Measurements from ENCODE around the gene SLC6A11.

SLC6A11 gene

DNA sequence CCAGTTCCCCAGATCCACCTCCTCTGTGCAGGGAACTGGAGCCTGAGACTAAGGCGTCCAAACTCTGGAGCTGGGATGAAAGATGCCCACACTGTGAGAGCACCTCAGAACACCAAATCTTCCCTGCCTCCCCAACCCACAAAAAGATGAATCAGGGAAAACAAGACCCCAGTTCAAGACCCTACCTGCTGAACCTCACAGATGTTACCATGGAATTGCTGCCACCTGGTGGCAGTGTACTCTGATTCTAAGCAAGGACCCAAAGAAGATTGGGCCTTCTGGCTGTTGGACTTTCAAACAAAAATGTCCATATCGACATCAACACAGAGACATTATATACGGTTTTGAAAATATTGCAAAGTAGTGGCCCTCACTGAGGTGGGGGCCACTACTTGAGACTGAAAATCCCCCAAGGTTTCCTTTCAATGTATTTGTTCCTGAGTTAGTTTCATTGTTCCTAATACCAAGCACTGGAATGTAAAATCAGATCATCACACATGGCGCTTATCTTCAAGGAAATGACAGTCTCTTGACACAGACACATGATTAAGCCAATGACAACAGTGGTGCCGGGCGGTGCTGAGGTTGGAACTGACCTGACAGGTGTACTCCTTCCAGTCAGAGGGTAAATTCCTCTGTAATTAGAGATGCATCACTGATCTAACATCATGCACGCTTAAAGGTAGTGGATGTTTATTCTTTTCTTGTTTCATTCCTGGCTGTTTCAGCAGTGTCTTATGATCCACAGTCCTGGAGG is 67.6 kb downstream of the SLC6A11 start:
- DNase-seq (ENCODE audit: low read depth in 4 of 4, low spot score in 1 of 4): peak in 1 of 4 experiments; percentile 1

DNA sequence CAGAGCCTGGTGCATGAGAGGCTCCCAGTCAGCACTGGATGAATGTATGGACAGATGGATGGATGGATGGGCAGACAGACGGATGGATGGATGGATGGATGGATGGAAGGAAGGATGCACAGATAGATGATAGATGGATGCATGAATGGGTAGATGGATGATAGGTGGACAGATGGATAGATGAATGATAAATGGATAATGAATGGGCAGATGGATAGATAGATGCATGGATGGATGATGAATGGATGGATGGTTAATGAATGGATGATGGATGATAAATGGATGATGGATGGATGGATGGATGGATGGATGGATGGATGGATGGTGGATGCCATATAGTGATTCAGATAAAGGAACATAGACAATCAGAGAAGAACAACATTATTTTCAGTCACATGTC is 71.0 kb downstream of the SLC6A11 start:
- DNase-seq (ENCODE audit: low read depth in 4 of 4, low spot score in 1 of 4): no peak

DNA sequence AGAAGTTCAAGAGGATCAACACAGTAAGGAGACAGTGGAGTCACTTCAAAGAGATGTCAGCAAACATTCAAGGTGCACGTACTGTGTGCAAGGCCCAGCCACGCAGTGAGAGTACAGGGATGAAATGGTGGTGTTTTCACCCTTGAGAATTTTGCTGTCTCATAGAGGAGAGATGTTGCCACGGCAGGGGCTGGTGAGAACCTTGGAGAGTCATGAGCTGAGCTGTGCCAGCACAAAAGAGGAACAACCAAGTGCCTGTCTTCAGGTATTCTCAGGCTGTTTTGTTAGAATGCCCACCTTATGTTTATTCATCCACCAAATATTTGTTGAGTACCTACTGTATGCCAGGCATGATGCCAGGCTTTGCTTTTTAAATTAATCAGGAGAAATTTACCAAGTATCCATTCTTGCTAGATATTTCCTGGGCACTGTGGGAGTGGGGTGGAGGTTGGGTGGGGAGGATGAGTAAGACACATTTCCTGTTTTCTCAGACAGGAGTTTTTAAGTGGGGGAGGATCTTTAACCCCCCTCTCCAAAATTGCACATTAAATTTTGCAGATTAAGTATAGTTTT is 72.6 kb downstream of the SLC6A11 start:
- DNase-seq (ENCODE audit: low read depth in 4 of 4, low spot score in 1 of 4): no peak

DNA sequence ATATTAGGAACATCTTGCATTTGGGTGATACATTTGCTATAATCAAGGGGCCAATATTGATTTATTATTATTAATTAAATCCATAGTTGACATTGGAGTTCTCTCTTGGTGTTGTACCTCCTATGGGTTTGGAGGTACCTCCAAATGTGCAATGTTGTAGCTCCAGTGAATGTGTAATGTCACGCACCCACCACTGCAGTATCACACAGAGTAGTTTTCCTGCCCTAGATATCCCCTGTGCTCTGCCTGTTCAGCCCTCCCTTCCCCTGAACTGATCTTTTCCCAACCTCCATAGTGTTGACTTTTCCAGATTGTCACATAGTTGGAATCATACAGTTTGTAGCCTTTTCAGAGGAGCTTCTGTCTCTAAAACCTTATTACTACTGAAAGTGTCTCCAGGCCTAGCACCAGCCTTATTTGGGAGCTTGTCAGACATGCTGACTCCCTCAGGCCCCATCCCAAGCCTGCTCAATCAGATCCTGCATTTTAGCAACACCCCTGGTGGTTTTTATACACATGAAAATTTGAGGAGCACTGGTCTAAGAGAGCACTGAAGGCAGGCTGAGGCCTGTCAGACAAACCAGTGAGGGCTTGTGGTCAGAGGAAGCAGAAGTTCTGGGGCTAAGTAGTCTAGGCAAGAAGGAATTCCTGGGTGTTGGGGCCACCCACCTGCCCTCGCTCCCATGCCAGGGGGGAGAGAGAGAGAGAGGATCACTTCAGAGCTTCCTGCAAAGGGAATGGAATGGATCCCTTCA is 73.4 kb downstream of the SLC6A11 start:
- no peak for DNase-seq (ENCODE audit: low read depth in 4 of 4, low spot score in 1 of 4)

DNA sequence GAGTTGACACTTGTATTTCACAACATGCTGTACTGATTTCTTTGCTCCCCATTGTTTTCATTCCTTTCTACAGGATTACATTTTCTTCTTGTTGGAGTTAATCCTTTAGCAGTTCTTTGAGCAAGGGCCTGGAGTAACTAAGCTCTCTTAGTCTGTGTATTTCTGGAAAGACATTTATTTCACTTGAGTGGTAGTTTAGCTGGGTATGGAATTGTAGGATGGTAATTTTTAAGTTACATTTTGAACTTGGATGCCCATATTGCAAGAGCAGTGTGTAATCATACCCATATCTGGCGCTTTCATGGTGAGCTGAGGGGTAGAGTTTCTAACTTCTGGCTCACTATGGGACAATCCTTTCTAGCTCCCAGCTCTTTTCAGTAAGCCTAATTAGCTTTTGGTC is 74.6 kb downstream of the SLC6A11 start:
- DNase-seq (ENCODE audit: low read depth in 4 of 4, low spot score in 1 of 4): no peak

DNA sequence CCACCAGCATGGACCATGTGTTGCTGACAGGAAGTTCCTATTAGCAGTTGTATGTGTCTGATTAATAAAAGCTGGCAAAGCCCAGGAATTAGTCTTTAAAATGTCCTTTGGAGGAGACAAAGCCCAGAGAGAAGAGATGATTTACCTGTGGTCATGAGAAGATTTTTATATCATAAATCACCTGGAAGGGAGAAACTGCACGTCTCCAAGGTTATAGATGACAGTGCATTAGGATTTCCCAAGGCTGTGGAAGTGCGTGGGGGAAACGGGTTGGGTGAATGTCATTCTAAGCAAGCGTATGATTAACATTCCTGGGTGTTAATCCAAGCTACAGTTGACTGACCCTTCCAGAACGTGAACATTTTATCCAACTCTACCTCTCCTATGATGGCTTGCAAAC is 76.6 kb downstream of the SLC6A11 start:
- no peak for DNase-seq (ENCODE audit: low read depth in 4 of 4, low spot score in 1 of 4)

DNA sequence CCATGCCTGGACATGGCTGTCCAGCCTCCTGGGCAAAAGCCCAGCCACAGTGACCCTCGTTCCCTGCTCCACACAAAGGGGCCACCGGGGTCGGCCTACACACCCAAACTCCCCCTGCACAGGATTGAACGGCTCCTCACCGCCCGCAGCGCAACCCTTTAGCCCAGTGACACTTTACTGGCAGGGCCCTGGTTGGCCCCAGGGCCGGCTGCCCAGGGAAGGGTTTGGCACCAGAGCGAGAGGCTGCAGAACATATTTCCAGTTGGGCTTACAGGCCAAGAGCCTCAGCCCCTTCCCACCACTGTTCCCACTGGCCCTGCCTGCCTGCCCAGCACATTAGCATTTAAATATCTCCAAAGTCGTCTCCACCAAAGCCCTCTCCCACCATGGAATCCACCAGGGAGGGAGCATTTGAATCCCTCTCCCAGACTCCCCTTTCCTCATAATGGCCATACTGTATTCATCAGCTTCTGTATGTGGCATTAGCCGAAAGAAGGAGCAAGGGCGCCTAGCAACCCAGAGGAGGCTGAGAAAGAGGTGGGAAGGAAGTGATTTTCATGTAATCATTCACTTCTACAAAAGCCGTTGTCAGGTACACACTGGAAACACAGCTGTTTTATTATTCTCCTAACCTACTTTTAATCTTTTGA is 85.4 kb downstream of the SLC6A11 start:
- no peak for DNase-seq (ENCODE audit: low read depth in 4 of 4, low spot score in 1 of 4)

DNA sequence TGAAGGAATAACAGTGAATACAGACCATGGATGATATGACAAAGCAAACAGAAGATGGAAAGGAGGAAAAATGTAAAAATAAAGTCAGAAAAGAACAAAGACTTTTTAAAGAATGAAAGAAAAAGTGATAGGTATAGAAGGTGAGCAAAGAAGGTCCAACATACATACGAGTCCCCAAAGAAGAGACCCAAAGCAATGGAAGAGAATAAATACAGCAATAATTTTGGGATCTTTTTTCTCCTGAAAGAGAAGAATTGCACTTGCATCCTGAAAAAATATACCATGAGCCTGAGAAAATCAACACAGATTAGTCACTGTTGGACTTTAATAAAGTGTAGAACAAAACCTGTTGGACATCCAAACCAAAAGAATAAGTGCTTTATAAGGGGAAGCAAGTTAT is 91.2 kb downstream of the SLC6A11 start:
- no peak for DNase-seq (ENCODE audit: low read depth in 4 of 4, low spot score in 1 of 4)

DNA sequence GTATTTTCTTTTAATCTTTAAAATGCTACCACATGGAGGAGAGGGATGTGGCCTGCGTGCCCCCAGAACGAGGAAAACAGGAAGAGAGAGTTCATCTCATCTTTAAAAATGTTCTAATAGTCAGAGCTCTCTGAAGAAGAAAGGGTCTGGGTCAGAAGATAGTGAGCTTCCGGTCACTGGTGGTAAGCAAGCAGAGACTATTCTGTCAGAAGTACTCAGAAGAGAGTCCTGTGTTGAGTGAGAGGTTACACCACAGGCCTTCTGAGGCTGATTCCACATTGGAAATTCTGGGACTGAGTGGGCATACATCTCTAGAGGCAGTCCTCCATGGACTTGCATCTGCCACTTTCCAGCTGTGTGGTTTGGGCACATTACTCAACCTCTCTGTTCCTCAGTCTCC is 94.3 kb downstream of the SLC6A11 start:
- DNase-seq (ENCODE audit: low read depth in 4 of 4, low spot score in 1 of 4): no peak

DNA sequence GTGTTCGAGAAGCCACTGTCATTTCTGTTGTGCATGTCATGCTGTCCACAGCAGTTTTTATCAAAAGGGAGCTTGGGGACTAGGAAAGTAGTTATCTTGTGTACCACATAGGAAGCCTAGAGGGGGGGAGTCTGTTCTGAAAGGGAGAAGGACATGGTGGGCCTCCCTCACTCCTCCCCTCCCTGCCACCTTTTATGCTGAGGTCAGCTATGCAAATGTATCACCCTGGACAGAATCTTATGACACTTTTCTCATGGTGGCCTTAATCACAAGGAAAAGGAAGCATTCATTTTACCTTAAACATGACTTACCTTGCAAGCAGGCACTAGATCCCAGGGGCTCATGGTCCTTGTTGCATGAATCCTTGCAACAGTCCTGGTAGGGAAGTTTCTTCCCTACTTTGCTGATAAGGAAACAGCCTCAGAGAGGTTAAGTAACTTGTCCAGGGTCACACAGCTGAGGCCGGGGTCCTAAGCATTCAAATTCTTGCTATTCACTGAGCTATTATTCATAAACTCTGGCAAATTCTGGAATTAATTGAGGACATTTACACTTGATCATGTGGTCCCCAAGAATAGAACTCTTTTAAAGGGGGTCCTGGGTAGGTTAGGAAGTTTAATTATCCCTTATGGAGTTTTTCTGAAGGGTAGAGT is 95.4 kb downstream of the SLC6A11 start:
- DNase-seq (ENCODE audit: low read depth in 4 of 4, low spot score in 1 of 4): no peak

DNA sequence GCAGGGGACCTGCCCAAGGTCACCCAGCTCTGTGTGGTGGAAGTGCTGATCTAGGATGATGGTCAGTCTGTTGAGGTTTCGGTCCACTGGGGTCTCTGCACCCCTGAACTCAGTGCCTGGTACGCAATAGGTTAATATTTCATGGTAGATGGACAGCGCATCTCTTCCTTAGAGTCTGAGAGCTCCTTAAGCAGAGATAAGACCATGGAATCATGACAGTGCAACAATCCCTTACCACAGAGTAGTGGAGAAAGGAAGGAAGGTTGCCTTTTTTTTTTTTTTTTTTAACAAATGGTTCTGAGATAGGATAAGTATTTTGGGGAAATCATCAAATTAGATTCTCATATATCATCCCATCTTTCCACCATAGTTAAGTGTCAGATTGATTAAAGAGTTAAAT is 96.8 kb downstream of the SLC6A11 start:
- DNase-seq (ENCODE audit: low read depth in 4 of 4, low spot score in 1 of 4): no peak

DNA sequence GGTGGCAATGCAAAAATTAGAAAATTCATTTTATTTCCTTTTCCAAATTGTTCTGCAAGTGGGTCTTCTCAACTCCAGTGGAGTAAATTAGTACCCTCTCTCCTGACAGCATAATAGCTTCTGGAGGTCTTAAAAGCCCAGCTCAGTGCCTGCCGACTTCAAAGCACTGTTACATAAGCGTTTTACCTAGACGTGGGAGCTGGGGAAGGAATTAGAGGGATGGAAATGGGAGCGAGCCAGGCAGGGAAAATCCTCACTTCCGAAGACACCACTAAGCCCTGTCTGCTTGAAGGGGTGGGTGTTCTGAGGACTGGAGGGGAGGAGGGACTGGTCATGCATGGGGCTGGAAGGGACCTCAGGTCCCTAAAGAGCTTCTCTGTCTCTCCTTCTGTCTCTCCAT is 99.3 kb downstream of the SLC6A11 start:
- no peak for DNase-seq (ENCODE audit: low read depth in 4 of 4, low spot score in 1 of 4)

DNA sequence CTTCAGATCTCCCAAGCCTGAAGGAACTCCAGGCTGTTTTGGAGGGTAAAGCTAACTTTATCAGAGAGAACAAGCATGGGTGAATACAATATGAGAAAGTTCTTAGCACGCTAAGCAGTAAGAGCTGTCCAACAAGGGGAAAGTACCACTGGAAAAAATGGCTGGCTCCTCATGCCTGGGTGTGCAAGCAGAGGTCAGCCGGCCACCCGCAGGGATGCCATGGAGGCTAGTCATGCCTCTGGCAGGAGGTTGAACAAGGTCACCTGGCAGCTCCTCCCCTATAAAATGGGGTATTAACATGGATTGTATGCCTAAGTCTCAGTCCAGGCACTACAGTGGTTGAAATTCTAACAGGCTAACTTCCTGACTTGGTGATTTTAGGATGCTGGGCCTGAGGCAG is 101.1 kb downstream of the SLC6A11 start:
- DNase-seq (ENCODE audit: low read depth in 4 of 4, low spot score in 1 of 4): no peak

DNA sequence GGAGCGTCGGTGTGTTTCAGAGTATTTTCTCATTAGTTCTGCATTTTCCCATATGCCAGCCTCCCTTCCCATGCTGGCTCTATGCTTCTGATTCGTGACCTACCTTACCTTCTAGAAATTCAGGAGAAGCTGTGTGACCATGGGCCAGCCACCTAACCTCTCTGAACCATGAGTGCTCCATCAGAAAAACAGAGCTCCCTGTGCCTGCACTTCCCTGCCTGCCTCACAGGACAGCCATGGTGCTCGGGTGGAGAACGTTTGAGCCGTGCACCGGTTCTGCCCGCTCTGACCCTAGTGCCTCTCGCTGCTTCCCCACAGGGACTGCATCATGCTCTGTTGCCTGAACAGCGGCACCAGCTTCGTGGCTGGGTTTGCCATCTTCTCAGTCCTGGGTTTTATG is 102.0 kb downstream of the SLC6A11 start:
- no peak for DNase-seq (ENCODE audit: low read depth in 4 of 4, low spot score in 1 of 4)

DNA sequence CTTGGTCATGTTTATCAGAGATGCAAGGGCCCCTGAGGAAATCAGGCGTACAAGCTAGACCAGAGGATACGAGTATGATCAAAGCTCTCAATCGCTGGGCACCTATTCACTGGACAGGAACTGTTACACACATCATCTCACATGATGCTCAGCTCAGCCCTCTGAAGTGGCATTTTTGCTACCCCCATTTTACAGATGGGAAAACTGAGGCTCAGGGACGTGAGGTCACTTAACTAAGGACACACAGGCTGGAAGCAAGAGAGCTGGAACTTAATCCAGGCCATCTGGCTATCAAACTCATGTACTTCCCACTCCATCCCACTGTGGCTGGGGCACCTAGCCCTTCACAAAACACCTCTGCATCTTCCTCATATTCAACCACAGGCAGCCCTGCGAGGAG is 103.6 kb downstream of the SLC6A11 start:
- DNase-seq (ENCODE audit: low read depth in 4 of 4, low spot score in 1 of 4): no peak

DNA sequence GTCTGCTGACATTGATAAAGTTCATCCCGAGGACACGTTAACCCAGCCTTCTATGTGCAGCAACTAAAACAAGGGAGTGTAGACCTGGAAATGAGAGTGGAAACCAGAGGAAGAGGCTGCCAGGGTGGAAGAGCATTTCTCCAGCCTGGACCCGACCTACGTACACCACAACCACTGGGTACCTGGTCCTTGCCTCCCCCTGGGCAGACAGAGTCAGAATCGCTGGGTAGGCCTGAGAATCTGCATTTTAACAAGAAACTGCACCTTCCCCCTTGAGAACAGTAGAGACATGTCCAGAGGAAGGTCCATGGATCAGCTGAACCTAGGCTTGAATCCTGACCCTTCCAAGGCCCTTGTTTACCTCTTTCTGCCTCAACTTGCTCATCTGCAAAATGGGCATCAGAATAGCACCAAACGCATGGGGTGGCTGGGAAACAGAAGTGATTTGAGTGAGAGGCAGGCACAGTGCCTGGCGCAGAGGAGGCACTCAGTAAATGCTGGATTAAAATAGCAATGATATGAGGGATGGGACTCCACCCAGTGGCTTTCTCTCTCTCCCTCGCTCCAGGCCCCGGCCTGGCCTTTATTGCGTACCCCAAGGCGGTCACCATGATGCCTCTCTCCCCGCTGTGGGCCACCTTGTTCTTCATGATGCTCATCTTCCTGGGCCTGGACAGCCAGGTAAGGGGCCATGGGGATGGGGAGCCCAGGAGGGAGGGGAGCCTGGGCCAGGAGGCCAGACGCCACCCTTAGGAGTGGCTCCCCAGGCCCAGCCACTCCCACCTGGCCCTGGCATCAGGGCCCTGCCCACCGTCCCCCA is 109.6 kb downstream of the SLC6A11 start:
- no peak for DNase-seq (ENCODE audit: low read depth in 4 of 4, low spot score in 1 of 4)

DNA sequence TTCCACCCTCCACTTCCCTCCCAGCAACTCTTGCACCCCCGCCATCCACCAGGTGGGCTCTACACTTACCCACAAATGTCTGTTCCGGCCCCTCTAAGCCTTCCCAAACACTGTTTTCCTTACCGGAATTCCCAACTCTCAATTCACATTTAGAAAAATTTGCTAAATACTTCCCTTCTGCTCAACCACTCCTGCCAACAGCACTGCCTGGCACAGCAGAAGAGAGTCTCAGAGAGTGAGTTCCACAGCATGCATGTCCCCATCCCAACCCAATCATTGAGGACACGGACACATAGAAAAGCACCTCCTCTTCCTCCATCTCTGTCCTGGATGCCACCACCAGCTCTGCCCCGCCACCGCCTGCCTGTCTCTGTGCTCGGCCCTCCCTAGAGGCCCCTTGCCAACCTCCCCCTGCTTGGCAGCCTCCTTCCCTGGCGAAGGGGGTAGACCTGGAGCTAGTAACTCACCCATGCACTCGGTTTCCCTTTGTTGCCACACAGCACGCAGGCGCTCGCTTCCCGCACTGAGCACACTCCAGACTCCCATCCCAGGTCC is 110.3 kb downstream of the SLC6A11 start:
- no peak for DNase-seq (ENCODE audit: low read depth in 4 of 4, low spot score in 1 of 4)

DNA sequence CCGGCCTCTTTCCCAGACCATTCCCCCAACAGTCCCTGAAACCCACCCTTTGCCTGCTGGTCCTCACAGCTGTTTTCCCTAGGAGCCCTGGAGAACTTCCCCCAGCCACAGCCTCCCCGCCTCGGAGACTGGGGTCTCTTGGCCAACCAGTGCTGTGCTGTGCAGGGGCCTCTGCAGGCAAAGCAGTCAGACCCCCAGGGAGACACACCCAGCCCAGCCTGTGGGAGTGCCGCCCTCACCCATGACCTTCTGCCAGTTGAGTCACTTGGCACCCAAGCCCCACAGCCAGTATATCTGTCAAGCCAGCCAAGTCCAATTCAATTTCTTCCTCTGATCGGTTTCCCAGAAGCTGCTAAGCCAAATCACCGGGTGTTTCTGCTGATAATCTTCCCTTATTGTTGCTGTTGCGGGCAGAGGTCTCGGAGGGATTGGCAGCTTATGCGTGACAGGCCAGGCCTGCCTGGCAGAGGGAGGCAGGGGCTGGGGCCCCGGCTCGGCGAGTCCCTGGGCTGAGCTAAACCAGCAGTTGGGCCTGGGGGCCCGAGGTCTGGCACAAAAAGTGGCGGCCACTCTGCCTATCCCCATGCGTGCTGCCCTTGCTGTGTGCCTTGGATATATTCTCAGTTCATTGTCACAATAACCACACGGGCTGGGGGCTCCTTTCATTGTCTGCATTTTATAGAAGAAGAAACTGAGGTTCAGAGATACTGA is 110.9 kb downstream of the SLC6A11 start:
- no peak for DNase-seq (ENCODE audit: low read depth in 4 of 4, low spot score in 1 of 4)

DNA sequence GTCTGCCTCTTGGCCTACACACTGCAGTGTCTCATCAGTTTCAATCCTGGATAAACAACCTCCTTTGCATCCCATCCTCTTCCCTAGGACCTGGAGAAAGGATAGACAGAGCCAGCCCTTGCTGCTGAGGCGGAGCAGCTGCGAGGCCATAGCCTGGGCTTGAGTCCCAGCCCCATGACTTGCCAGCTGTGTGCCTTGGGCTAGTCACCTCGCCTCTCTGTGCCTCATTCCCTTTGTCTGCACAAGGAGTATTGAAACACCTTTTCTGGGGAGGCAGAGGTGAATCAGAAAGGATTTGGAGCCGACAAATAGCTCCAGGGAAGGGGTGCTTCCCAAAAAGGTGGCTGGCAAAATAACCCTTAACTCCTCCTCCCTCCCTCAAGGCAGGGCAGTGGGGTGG is 111.5 kb downstream of the SLC6A11 start:
- DNase-seq (ENCODE audit: low read depth in 4 of 4, low spot score in 1 of 4): no peak
